Measurements from ENCODE around the gene PRSS33.

Gene PRSS33, protein sequence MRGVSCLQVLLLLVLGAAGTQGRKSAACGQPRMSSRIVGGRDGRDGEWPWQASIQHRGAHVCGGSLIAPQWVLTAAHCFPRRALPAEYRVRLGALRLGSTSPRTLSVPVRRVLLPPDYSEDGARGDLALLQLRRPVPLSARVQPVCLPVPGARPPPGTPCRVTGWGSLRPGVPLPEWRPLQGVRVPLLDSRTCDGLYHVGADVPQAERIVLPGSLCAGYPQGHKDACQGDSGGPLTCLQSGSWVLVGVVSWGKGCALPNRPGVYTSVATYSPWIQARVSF

DNA sequence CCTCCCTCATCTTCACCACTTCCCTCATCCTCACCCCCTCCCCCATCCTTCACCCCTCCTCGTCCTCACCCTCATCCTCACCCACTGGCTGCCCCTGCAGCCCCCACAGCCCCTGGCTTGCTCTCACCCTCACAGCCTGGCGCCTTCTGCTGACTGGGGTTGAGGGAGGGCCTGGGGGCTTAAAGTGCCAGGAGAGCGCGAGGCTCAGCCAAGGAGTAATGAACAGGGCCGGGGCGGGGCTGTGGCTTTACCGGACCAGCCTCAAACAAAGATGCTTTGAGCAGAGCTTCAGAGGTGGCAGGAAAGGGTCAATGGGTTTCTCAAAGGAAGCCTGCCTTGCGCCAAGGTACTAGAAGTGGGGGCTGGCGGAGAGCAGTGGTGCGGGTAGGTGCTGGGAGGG is at the start of gene PRSS33:
Gene PRSS33, minus strand, starts transcription at position 155 of the 400 bp plus-strand sequence. CDS start 1,013 bp downstream, outside the sequence.
- DNase-seq (ENCODE audit: low read depth): no peak

DNA sequence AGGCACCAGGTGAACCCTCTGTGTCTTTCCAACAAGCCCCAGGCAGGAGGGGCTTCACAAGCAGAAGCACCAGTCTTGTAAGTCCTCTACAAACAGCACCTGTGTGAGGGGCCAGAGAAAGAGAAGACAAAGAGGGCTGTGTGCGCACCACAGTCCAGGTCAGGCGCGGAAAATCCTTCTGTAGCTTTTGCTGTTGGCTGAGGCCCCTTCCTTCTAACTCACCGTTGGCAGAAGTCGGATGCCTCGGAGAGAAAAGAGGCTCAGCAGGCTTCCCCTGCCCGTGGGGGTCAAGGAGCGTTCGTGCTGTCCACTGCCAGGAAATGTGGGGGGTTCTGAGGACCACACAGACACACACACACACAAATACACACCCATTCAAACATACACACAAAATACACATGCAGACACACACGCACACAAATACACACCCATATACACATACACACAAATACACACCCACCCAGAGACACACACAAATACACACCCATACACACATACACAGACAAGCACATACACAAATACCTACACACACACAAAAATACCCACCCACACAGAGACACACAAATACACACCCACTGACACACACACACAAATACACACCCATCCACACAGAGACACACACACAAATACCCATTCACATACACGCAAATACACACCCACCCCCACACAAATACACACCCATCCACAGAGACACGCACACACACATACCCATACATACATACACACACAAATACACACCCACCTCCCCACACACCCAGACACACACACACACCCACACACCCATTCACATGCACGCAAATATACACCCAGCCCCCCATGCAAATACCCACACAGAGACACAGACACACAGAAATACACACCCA is 49.5 kb upstream of the PRSS33 start:
- no peak for DNase-seq (ENCODE audit: low read depth)

DNA sequence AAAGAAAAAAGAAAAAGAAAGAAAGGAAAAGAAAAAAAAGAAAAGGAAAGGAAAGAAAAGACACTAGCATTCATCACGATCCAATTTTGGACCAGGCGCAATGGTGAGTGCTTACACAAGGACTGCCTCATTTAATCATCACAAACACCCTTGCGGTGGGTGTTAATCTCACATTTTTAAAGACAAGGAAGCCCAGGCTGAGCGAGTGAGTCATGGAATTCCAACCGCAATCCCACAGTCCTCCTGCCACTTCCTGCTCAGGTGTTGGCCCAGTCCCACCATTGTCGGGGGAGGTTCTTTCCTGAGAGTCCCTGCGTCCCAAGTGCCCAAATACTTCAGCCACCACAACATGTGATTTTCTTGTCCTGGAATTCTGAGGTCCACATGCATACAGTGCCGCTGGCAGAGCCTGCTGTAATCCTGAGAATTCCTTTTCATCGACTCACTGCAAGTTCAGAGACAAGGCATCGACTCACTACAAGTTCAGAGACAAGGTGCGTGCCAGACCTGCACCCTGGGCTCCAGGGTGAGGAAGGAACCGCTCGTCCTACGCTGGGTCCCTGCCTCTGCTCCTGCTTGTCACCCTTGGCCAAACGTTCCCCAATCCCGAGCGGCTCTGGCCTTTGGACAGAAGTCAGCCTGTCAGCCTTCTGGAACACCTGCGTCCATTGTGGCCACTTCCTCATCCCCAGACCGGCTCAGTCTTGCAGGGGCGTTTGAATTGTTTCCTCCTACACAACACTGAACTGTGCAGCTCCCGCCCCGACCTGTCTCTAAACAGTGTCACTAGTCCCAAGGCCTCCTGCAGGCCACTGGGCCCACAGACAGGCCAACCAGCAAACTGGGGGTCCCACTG is 48.5 kb upstream of the PRSS33 start:
- no peak for DNase-seq (ENCODE audit: low read depth)

DNA sequence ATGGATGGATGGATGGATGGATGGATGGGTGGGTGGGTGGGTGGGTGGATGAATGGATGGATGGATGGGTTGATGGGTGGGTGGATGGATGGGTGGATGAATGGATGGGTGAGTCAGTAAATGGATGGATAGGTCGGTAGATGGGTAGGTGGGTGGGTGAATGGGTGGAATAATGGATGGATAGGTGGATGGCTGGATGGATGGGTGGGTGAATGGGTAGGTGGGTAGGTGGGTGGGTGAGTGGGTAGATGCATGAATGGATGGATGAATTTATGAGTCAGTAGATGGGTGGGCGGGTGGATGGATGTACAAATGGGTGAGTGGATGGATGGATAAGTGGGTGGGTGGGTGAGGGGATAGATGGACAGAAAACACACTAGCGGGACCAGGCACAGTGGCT is 47.6 kb upstream of the PRSS33 start:
- no peak for DNase-seq (ENCODE audit: low read depth)

DNA sequence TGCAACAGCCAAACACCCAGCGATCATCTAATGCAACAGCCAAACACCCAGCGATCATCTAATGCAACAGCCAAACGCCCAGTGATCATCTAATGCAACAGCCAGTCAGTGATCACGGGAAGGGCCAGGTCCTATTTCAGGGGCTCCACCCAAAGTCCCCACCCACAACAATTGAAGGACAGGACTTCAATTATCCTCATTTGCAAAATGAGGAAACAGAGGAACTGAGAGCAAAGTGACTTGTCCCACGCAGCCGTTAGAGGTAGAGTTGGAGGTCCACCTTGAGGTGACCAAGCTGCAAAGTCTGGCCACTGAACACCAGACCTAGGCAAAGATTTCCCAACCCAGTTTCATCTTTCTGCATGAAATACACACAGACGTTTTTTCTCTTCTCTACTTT is 46.4 kb upstream of the PRSS33 start:
- no peak for DNase-seq (ENCODE audit: low read depth)

DNA sequence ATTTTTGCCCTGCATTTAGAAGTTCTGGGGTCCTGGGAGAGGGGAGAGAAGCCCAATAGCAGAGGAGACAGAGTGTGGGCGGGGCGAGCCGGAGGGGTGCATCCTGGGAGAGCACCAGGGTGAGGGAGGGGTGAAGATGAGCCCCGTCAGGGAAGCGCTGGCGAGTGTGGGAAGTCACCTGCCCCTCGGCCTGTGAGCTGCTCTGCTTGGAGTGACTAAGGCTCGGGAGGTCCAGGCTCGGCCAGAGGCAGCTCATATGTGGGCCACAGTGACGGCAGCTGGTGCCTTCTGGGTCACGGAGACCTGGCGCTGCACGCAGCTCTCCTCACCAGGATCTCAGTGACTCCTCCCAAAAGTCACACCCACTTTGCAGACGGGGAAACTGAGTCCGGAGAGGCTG is 43.8 kb upstream of the PRSS33 start:
- no peak for DNase-seq (ENCODE audit: low read depth)

DNA sequence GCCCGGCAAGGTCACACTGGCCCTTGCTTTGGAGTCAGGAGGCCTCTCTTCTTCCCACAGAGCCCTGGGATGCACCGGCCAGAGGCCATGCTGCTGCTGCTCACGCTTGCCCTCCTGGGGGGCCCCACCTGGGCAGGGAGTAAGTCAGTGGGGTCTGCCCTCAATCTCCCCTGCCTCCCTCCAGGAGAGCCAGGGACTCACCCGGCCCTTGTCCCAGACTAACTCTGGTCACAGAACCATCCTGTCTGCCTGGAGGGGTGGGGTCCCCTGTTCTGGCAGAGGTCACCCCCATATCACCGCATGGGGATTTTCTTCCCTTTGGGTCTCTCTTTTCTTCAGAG is 43.0 kb upstream of the PRSS33 start:
- no peak for DNase-seq (ENCODE audit: low read depth)

DNA sequence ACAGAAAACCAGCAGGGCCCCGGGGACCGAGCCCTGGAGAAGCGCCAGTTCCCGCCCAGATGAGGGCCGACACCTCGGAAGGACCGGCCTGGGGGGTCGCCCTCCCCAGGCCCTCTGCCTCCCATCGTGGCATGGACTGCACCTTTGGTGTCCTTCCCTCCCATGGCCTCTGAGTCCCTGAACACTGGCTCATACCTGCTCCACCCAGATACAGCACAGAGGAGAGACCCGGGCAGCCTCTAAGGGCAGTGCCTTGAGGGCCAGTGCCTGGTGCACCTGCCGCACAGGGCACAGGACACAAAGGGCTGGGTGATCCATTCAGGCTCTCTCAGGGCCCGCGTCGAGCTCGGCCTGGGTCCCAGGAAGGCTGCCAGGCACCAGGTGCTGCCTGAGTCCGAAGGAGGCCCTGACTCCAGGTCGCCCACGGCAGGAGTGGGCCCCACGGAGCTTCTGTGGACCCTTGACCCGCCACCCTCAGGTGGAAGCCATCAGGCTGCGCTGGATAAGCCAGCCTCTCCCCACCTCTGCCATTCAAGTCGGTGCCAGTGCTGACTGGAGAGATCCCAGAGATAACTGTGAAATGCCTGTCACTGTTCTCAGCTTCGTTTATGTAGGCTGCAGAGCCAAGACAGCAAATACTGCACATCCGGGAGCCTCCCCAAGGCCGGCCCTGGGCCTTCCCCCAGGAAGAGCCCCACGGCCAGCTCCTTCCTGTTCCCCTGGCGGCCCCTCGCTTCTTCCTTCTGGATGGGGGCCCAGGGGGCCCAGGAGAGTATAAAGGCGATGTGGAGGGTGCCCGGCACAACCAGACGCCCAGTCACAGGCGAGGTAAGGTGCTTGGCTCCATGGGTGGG is 42.4 kb upstream of the PRSS33 start, which contains the start of gene ZG16B:
Gene ZG16B, plus strand, starts transcription at position 803 of the 854 bp plus-strand sequence. CDS start 139 bp downstream, outside the sequence.
- DNase-seq (ENCODE audit: low read depth): no peak

DNA sequence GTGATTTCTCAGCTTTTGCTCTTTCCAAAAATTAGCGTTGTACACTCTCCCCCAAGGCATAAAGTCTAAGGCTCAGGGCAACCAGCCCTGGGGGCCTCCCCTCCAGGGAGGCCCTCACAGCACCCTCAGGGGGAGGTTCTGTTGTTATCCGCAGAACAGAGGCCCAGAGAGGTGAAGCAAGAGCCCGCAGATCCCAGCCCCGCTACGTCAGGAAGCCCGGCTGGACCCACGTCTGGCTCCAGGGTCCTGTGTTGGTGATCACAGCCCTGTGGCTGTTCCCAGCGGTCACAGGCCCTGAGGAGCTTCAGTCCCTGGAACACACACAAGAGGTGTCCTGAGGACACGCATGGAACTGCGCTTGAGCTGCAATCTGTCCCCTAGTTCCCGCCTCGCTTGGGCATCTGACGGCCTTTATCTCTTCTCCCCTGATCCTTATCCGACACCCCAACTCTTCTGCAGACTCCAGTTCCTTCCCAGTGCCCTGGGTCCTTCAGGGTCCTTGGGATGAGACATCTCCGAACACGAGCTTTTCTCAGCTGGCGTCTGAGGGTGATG is 41.6 kb upstream of the PRSS33 start:
- no peak for DNase-seq (ENCODE audit: low read depth)

DNA sequence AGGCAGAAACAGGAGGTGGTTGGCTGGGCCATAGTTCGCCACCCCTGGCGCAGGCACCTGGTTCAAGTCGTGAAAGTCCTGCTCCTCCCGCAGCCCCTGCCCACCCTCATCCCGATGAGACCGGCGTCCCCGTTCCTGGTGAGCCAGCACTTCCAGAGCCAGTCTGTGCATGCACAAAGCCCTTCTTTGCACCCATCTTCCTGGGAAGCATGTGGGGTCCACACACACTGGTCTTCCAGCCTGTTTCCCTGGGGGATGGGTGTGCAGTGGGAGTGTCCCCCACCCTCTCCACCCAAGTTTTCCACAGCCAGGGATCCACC is 41.1 kb upstream of the PRSS33 start:
- no peak for DNase-seq (ENCODE audit: low read depth)

DNA sequence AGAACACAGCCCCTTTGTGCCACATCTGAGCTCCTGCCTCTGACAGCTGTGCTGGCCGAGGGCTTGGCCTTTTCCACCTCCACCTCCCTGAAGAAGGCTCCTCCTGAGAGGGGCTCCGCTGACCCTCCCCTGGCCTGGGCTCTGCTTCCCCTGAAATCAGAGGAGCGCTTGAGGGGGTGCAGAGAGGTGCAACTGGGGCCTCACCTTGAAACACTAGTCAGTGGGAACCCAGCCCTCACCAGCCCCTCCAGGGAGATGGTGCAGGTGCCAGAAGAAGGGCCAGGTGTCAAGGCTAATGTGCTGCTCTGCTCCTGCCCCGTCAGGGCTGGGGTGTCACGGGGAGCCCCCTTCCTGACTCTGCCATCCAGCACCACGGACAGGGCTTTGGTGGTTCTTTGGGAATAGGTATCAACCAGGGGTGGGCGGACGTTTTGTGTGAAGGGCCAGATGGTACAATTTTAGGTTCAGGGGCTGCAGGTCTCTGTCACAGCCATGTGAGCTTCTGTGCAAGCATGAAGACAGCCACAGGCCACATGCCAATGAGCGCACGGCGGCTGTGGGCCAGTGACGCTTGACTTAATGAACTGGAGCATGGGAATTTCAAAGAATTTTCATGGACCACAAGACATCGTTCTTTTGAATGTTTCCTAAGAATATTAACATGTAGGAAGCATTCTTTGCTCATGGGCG is 40.6 kb upstream of the PRSS33 start:
- DNase-seq (ENCODE audit: low read depth): no peak

DNA sequence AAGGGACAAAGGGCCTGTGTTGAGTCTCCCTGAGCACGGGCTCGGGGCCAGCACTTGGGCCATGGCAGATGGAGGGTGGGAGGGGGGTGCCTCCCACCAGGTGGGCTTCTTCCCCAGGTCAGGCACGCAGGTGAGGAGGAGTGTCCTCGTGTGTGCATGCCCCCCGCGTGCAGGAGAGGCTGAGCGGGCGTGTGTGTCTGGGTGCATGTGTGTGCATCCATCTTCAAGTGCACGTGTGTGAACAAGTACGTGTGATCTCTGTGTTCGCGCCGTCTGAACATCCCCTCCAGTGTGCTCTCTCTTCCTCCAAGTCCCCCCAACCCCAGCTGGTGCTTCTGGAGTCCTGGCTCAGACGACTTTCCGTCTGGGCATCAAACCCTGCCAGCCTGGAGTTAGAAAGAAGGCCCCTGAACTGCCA is 40.0 kb upstream of the PRSS33 start:
- no peak for DNase-seq (ENCODE audit: low read depth)

DNA sequence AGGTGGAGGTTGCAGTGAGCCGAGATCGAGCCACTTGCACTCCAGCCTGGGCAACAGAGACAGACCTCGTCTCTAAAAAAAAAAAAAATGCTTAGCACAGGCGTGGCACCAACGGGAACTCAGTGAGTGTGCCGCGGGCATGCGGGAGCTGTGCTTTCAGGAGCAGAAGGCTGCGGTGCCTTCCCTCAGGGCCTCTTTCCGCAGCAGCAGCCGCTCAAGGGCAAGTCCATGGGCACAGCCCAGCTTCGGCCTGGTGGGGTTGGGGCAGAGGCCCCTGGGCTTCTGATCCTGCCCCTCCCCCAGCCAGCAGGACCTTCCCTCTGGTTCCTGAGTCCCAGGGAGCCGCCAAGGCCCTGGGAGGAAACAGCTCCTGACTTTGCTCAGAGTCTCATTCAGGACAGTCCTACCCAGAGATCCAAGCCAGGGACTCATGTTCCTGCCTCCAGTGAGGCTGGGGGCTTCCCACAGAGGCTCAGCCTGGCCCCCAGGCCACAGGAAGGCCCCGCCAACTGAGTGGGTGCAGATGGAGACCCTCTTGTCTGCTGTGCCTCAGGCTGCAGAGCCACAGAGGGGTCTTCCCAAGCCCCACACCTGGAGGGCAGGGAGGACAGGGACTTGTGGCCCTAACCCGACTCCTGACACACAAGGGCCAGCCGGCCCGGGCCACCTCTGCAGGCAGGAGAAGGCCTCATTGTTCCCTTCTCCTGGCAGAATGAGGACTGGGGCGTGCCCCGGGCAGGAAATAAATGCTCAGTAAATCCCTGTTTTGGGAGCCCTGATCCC is 39.4 kb upstream of the PRSS33 start:
- DNase-seq (ENCODE audit: low read depth): no peak

DNA sequence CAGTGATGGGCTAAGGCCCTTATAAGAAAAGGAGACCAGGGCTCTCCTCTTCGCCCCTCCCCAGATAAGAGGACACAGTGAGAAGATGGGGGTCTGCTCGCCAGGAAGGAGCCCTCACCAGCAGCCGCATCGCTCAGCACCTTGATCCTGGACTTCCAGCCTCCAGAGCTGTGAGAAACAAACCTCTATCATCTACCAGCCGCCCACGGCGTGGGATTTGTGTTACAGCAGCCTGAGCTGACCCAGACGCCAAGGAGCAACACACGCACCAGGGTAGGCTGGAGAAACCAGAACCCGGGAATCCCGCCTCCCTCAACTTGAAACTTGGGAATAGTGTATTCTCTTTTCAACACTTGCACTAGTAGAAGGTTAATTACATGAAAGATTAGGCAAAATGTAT is 38.5 kb upstream of the PRSS33 start:
- no peak for DNase-seq (ENCODE audit: low read depth)

DNA sequence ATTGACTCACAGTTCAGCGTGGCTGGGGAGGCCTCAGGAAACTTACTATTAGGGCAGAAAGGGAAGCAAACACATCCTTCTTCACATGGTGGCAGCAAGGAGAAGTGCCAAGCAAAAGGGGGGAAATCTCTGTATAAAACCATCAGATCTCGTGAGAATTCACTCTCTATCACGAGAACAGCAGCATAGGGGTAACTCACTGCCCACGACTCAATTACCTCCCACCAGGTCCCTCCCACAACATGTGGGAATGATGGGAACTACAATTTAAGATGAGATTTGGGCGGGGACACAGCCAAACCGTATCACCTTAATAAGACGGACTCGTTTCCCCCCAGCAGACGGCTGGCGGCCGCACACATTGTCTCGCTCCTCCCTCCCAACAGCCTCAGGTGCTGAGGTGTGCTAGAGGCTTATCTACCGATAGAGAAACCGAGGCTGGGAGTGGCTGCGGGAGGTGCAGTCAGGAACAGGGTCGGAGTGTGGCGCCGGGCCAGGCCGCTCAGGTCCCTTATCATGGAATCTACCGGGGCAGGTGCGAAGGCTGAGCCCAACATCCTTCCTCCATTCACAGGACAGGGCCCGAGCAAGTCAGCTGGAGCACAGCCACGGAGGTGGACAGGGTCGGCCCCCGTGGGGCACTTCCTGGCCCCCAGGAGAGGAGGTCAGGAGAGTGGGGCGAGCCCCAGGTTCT is 37.8 kb upstream of the PRSS33 start:
- no peak for DNase-seq (ENCODE audit: low read depth)

DNA sequence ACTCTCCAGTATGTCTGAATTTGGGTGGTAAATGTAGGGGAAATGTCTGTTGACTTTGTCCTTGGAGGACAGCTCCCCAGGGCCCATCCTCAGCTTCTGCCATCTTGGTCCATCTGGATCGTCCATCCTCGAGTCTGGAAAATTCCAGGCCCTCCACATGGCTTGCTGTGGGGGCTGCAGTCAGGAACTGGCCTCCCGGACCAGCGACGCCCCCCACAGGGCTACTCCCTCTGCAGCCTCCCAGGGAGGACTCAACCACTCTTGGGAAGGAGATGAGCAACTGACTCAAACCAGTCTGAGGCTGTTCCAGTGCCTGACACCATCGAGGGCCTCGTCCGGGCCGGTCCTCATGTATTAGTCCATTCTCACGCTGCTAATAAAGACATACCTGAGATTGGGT is 37.3 kb upstream of the PRSS33 start:
- no peak for DNase-seq (ENCODE audit: low read depth)

DNA sequence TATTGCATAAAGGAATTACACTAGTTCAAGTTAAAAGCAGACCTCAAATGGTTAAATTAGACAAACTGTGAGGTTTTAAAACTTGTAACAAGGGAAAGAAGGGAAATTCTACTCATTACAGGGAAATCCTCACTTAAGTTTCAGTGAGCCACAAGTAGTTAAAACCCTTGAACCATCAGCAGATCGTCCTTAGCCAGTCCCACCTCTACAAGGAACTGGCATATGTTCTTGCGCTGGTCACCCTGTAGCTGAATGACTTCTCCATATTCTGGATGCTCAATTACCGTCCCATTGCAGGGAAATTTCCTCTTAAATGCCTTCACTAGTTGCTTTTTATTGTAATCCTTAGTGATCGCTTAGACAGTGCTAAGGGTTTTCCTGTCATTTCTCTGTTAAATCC is 35.1 kb upstream of the PRSS33 start:
- DNase-seq (ENCODE audit: low read depth): no peak

DNA sequence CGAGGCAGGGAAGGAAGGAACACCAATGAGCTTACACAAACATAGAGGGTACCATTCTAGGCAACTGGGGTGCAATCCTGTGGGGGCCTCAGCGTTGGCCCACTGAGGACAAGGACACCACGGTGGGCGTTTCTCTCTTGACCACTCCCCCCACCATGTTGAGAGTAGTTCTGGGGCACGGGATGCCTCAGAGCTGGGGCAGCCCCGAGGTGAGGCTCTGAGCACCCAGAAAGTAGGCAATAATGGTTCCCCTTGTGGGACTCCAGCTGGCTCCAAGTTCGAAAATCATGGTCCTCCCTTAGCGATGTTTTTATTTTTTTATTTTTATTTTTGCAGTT is 34.8 kb upstream of the PRSS33 start:
- DNase-seq (ENCODE audit: low read depth): no peak

DNA sequence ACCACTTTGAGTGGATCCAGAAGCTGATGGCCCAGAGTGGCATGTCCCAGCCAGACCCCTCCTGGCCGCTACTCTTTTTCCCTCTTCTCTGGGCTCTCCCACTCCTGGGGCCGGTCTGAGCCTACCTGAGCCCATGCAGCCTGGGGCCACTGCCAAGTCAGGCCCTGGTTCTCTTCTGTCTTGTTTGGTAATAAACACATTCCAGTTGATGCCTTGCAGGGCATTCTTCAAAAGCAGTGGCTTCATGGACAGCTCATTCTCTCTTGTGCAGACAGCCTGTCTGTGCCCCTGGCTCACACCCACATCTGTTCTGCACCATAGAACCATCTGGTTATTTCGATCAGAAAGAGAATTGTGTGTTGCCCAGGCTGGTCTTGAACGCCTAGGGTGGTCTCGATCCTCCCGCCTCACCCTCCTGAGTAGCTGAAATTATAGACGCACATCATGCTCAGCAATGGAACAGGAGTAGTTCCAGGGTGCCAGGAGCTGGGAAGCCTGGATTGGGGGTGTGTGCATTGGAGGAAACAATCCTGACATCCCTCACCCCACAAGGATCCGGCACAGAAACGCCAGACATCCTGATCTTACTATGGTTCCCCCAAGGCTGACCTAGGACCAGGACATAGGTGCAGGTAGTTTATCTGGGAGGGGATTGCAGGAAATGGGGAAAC is 34.3 kb upstream of the PRSS33 start:
- DNase-seq (ENCODE audit: low read depth): no peak
